ENCODE results near the gene FRMD4A.
"Not testable (repeated sequence)": the region's sequence is repeated elsewhere in the genome, so short reads cannot be mapped to it uniquely, and the experiment has no call there.

The FRMD4A gene

GRCh38 chr10:13909516-13910258 is 421.0 kb downstream of the FRMD4A start:
- no peak for DNase-seq

- no peak for DNase-seq
These were observed 422.2 kb downstream of the FRMD4A start for GRCh38 chr10:13908475-13908874.

GRCh38 chr10:13907570-13907969 is 423.2 kb downstream of the FRMD4A start:
- DNase-seq = no peak

GRCh38 chr10:13905281-13905680 is 425.4 kb downstream of the FRMD4A start:
- no peak for DNase-seq

GRCh38 chr10:13904064-13904463 is 426.7 kb downstream of the FRMD4A start:
- peak; percentile 51 for DNase-seq

GRCh38 chr10:13902868-13903587 is 427.7 kb downstream of the FRMD4A start:
- DNase-seq = no peak

GRCh38 chr10:13899941-13900340 is 430.8 kb downstream of the FRMD4A start:
- DNase-seq = no peak

GRCh38 chr10:13896146-13896545 is 434.6 kb downstream of the FRMD4A start:
- DNase-seq = not testable (repeated sequence)

- DNase-seq = no peak
These were observed 436.2 kb downstream of the FRMD4A start for GRCh38 chr10:13894412-13895093.

GRCh38 chr10:13893926-13894325 is 436.8 kb downstream of the FRMD4A start:
- DNase-seq = no peak

- no peak for DNase-seq
These were observed 437.9 kb downstream of the FRMD4A start for GRCh38 chr10:13892871-13893270.

- DNase-seq = peak; percentile 75
These were observed 438.7 kb downstream of the FRMD4A start for GRCh38 chr10:13892001-13892491.

- DNase-seq = peak; percentile 80
These were observed 439.4 kb downstream of the FRMD4A start for GRCh38 chr10:13891128-13892000.

- DNase-seq = no peak
These were observed 440.2 kb downstream of the FRMD4A start for GRCh38 chr10:13890233-13891127.

- no peak for DNase-seq
These were observed 443.0 kb downstream of the FRMD4A start for GRCh38 chr10:13887761-13888160.

- no peak for DNase-seq
These were observed 445.3 kb downstream of the FRMD4A start for GRCh38 chr10:13885238-13885990.

GRCh38 chr10:13883636-13884444 is 446.9 kb downstream of the FRMD4A start:
- no peak for DNase-seq

- DNase-seq = no peak
These were observed 448.5 kb downstream of the FRMD4A start for GRCh38 chr10:13882119-13882711.

GRCh38 chr10:13880760-13881159 is 450.0 kb downstream of the FRMD4A start:
- DNase-seq = no peak
